CD4-positive, alpha-beta T cell treated with Interleukin-10 for 1 hour (primary cell): ENCODE data around the gene NCOR1.
"Not testable (repeated sequence)": the region's sequence is repeated elsewhere in the genome, so short reads cannot be mapped to it uniquely, and the experiment has no call there.

Experiments used
- DNase-seq: peaks from one replicate; pipeline ENCODE4 v3.0.0-alpha.2; 2020

The NCOR1 gene

GRCh38 chr17:16145319-16145890 lies 69.9 kb downstream of the NCOR1 start:
- DNase-seq: not testable (repeated sequence)

GRCh38 chr17:16141685-16142084 lies 73.6 kb downstream of the NCOR1 start:
- no peak for DNase-seq

- DNase-seq: no peak
Measured at GRCh38 chr17:16140854-16141253, 74.5 kb downstream of the NCOR1 start.

- no peak for DNase-seq
Measured at GRCh38 chr17:16135461-16135860, 79.9 kb downstream of the NCOR1 start.

GRCh38 chr17:16131593-16131992 lies 83.7 kb downstream of the NCOR1 start:
- DNase-seq: no peak

- no peak for DNase-seq
Measured at GRCh38 chr17:16129441-16130205, 85.7 kb downstream of the NCOR1 start.

- no peak for DNase-seq
Measured at GRCh38 chr17:16123531-16123930, 91.8 kb downstream of the NCOR1 start.

GRCh38 chr17:16122697-16123434 lies 92.5 kb downstream of the NCOR1 start:
- no peak for DNase-seq

- DNase-seq: no peak
Measured at GRCh38 chr17:16121915-16122314, 93.4 kb downstream of the NCOR1 start.

- DNase-seq: no peak
Measured at GRCh38 chr17:16120937-16121336, 94.4 kb downstream of the NCOR1 start.

GRCh38 chr17:16117149-16117548 lies 98.2 kb downstream of the NCOR1 start:
- no peak for DNase-seq

- not testable (repeated sequence) for DNase-seq
Measured at GRCh38 chr17:16115077-16115698, 100.1 kb downstream of the NCOR1 start.

GRCh38 chr17:16108871-16109270 lies 106.5 kb downstream of the NCOR1 start:
- no peak for DNase-seq

GRCh38 chr17:16108386-16108785 lies 106.9 kb downstream of the NCOR1 start:
- no peak for DNase-seq

GRCh38 chr17:16107165-16107770 lies 108.1 kb downstream of the NCOR1 start:
- no peak for DNase-seq

GRCh38 chr17:16106161-16106891 lies 109.0 kb downstream of the NCOR1 start:
- no peak for DNase-seq

GRCh38 chr17:16104189-16104588 lies 111.1 kb downstream of the NCOR1 start:
- DNase-seq: no peak

- no peak for DNase-seq
Measured at GRCh38 chr17:16101440-16101839, 113.9 kb downstream of the NCOR1 start.

GRCh38 chr17:16100737-16101400 lies 114.5 kb downstream of the NCOR1 start:
- DNase-seq: no peak

GRCh38 chr17:16091773-16092172 lies 123.6 kb downstream of the NCOR1 start:
- DNase-seq: no peak

GRCh38 chr17:16086957-16087356 lies 128.4 kb downstream of the NCOR1 start:
- no peak for DNase-seq
